HG03460 (cell line): ENCODE data around the gene ACACB.
"Not testable (repeated sequence)": the region's sequence is repeated elsewhere in the genome, so short reads cannot be mapped to it uniquely, and the experiment has no call there.

Experiments used
- ATAC-seq: cut with Tn5 transposase; IDR thresholded peaks from one replicate; pipeline ENCODE4 v1.9.1; 2021; ENCODE audit not compliant: unreplicated experiment

The ACACB gene

GRCh38 chr12:109170324-109170723 lies 53.9 kb downstream of the ACACB start:
- no peak for ATAC-seq

DNA sequence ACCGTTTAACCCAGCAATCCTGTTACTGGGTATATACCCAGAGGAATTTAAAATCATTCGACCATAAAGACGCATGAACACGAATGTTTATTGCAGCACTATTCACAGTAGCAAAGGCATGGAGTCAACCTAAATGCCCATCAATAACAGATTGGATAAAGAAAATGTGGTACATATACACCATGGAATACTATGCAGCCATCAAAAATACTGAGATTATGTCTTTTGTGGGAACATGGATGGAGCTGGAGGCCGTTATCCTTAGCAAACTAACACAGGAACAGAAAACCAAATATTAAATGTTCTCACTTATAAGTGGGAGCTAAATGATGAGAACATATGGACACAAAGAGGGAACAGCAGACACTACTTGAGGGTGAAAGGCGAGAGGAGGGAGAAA lies 56.4 kb downstream of the ACACB start:
- ATAC-seq: not testable (repeated sequence)

- ATAC-seq: no peak
Observed at GRCh38 chr12:109173443-109174240, 57.3 kb downstream of the ACACB start.

DNA sequence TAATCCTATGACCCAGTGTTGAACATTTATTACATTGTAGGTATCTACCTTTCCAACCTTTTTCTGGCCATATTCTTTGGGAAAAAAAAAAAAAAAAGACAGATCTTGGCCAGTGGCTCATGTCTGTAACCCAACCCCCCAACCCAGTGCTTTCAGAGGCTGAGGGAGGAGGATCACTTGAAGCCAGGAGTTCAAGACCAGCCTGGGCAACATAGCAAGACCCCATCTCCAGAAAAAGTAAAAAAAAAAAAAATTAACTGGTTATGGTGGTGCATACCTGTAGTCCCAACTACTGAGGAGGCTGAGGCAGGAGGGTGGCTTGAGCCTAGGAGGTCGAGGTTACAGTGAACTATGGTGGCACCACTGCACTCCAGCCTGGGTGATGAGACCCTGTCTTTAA lies 58.1 kb downstream of the ACACB start:
- ATAC-seq: no peak

GRCh38 chr12:109178532-109178931 lies 62.1 kb downstream of the ACACB start:
- no peak for ATAC-seq

DNA sequence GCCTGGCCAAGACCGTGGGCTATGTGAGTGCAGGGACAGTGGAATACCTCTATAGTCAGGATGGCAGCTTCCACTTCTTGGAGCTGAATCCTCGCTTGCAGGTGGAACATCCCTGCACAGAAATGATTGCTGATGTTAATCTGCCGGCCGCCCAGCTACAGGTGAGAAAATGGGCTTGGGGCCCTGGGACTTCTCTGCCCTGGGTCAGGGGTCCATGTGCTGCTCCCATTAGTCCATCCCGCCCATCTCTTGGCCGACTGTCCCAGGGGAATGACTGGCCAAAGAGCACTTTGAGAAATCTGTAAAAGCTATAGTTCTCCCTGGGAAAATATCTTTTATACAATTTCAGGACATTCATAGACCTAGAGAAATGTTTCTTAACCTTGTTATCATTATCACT lies 63.5 kb downstream of the ACACB start:
- no peak for ATAC-seq

DNA sequence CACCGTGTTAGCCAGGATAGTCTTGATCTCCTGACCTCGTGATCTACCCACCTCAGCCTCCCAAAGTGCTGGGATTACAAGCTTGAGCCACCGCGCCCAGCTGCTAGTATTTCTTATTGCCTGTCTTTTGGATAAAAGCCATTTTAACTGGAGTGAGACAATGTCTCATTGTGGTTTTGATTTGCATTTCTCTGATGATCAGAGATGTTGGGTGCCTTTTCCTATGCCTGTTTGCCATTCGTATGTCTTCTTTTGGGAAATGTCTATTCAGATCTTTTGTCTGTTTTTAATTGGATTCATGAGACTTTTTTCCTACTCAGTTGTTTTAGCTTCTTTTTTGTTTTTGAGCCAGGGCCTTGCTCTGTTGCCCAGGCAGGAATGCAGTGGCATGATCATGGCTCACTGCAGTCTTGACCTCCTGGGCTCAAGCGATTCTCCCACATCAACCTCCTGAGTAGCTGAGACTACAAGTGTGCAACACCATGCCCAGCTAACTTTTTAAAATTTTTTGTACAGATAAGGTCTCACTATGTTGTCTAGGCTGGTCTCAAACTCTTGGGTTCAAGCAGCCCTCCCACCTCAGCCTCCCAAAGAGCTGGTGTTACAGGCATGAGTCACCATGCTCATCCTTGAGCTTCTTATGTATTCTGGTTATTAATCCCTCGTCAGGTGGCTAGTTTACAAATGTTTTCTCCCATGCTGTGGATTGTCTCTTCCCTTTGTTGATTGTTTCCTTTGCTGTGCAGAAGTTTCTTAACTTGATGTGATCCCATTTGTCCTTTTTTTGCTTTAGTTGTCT lies 65.9 kb downstream of the ACACB start:
- no peak for ATAC-seq

DNA sequence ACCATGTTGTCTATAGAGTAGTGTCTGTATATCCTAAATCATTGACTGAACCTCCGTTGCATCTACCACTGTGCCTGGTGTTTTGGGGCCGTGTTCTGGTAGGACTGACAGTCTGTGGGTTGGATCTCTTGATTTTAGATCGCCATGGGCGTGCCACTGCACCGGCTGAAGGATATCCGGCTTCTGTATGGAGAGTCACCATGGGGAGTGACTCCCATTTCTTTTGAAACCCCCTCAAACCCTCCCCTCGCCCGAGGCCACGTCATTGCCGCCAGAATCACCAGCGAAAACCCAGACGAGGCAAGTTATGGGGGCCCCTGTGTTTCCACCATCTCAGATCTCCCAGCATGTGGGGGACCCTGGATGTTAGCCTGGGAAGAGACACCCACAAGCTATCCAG lies 69.1 kb downstream of the ACACB start:
- ATAC-seq: no peak

- no peak for ATAC-seq
Observed at GRCh38 chr12:109186993-109187653, 70.7 kb downstream of the ACACB start.

DNA sequence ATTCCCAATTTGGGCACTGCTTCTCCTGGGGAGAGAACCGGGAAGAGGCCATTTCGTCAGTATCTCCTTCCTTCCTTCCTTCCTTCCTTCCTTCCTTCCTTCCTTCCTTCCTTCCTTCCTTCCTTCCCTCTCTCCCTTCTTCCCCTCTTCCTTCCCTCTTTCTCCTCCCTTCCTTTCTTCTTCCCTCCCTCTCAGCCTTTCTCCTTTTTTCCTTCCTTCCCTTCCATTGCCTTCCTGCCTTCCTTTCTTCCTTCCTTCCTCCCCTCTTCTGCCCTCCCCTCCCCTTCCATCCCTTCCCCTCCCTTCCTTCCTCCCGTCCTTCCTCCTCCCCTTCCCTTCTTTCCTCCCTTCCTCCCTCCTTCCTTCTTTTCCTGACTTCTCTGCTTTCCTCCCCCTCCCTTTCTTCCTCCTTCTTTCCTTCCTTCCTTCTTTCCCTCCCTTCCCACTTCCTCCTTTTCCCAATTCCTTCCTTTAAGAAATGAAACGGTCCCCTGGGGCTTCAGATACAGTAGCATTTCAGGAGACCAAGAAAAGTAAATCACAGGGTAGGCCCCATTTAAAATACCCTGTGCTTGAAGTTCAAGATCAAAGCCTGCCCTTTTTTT lies 71.8 kb downstream of the ACACB start:
- no peak for ATAC-seq

- ATAC-seq: no peak
Observed at GRCh38 chr12:109189291-109189690, 72.9 kb downstream of the ACACB start.

DNA sequence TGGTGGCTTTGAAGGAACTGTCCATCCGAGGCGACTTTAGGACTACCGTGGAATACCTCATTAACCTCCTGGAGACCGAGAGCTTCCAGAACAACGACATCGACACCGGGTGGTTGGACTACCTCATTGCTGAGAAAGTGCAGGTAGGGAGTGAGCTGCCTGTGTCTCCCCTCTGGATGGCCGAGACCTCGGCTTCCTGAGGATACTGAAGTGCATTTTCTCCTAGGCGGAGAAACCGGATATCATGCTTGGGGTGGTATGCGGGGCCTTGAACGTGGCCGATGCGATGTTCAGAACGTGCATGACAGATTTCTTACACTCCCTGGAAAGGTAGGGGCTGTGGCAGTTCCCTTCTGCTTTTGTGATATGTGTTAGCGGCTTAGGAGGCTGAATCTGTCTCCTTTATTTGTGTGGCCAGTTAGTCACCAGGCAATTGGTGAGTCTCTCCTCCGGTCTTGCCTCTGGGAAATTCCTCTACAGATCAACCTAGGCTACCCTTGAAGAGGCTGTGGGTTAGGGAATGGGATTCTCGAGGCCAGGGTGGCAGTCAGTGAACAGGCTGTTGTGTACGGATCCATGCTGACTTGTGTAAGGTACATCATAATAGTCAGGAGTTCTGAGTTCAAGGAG lies 75.3 kb downstream of the ACACB start:
- ATAC-seq: no peak

GRCh38 chr12:109192358-109192757 lies 76.0 kb downstream of the ACACB start:
- no peak for ATAC-seq

GRCh38 chr12:109193896-109194295 lies 77.5 kb downstream of the ACACB start:
- no peak for ATAC-seq

GRCh38 chr12:109196332-109196731 lies 79.9 kb downstream of the ACACB start:
- no peak for ATAC-seq

DNA sequence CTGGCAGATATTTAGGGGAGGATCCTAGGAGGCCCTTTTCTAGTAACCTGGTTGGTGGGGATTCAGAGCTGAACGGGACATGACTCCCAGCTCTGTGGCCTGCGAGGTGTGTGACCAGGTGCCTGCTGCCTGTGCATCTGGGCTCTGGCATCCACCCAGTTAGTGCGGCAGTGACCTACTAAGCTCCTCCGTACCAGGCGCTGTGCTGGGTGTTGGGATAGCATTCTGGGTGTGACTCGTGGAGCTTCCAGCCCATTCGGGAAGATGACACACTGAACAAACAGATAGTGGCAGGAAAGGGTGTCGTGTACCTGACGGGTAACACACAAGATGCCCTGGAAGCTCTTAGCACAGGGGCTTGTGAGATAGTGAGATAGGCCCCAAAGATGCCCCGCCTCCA lies 80.9 kb downstream of the ACACB start:
- ATAC-seq: no peak

DNA sequence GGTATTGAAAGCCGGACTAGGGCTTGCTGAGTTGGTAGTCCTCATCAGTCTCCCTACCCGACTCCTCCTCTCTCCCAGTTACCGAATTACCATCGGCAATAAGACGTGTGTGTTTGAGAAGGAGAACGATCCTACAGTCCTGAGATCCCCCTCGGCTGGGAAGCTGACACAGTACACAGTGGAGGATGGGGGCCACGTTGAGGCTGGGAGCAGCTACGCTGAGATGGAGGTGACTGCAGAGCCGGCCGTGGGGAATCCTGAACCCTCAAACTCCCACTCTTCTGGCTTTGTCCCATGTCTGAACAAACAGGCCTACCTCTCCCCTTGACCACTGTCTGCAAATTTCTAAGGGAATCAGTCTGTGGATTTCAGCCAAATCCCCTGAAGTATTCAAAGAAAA lies 82.9 kb downstream of the ACACB start:
- no peak for ATAC-seq

DNA sequence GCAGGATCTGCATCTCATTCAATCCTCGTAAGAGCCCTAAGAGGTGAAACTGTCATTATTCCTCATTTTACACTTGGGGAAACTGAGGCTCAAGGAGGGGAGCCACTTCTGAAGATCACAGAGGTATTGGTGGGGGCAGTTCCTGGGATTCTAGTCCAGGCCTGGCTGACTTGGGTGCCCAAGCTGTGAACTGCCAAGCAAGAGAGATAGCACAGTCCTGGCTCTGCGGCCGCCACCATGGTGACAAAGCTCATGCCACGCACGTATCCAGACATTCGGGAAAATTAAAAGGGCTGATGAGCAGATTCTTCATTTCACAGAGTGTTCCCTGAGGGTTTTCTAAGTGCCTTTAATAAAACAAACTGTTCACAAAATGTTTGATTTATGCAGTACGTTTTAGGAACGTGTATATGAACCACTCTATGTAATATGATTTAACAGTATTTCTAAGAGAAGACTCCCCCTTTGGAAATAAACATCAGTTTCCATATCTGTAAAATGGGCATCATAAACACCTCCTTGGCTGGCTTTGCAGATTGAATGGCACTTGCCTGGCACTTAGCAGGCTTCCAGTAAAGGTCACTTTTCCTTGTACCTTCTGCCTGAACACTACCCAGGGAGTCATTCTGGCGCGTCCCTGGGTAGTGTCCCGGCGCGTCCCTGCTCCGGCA lies 84.6 kb downstream of the ACACB start:
- ATAC-seq: no peak

- ATAC-seq: no peak
Observed at GRCh38 chr12:109201496-109201885, 85.1 kb downstream of the ACACB start.

GRCh38 chr12:109202770-109203169 lies 86.4 kb downstream of the ACACB start:
- no peak for ATAC-seq
